Common myeloid progenitor, CD34-positive (primary cell): ENCODE measurements around the gene GALNT8. TPM values are rescaled to one million over a fixed set of nuclear protein-coding genes. Genes with fewer than 3 reads are reported as not detected.

Experiments used
- CTCF ChIA-PET: fragments of 350-600 bp; sonication (Branson Sonifier 250); formaldehyde crosslinking; loops from one replicate; lab custom pipeline; 2021; ENCODE audit warnings: antibody characterized with exemption; lab: Charles Lee
- POLR2A ChIA-PET: fragments of 350-600 bp; sonication (Branson Sonifier 250); formaldehyde crosslinking; loops from one replicate; lab custom pipeline; 2021; ENCODE audit warnings: antibody characterized with exemption; lab: Charles Lee
- DNase-seq, 3 donors: peaks; one replicate each; pipeline versions ENCODE4 v3.0.0 to v3.0.0-alpha.2; 2013
- H3K27ac ChIP-seq, 2 experiments: 1 replicate in 1 of 2; 2 replicates in 1 of 2; pipeline ENCODE4 v1.7.0; 2013; ENCODE audit warnings: inconsistent platforms in 2 of 2, low read length in 2 of 2, mild to moderate bottlenecking in 2 of 2, low read depth in 1 of 2, moderate library complexity in 1 of 2; ENCODE audit not compliant: severe bottlenecking in 2 of 2, insufficient read depth in 1 of 2, poor library complexity in 1 of 2
- H3K27me3 ChIP-seq, 5 experiments: replicated peaks in 2 of 5; 1 replicate in 3 of 5; 2 replicates in 2 of 5; pipeline versions ENCODE4 v1.6.1 to v1.7.0; 2013; ENCODE audit warnings: low read length in 4 of 5, mild to moderate bottlenecking in 2 of 5, moderate library complexity in 2 of 5, inconsistent platforms in 1 of 5; ENCODE audit not compliant: insufficient read depth in 5 of 5, control insufficient read depth in 4 of 5
- H3K36me3 ChIP-seq, 4 experiments: 1 replicate in 2 of 4; 2 replicates in 2 of 4; pipeline versions ENCODE4 v1.6.1 to v1.7.0; 2013; ENCODE audit warnings: low read length in 3 of 4, control low read depth in 1 of 4, mild to moderate bottlenecking in 1 of 4; ENCODE audit not compliant: control insufficient read depth in 4 of 4, insufficient read depth in 4 of 4
- H3K4me1 ChIP-seq, 4 experiments: 1 replicate in 3 of 4; 2 replicates in 1 of 4; pipeline versions ENCODE4 v1.6.1 to v1.7.1; 2013; ENCODE audit warnings: low read length in 3 of 4, mild to moderate bottlenecking in 3 of 4, control low read depth in 1 of 4, inconsistent platforms in 1 of 4, moderate library complexity in 1 of 4; ENCODE audit not compliant: control insufficient read depth in 4 of 4, insufficient read depth in 4 of 4; ENCODE audit errors: control extremely low read depth in 1 of 4
- H3K4me3 ChIP-seq, 7 experiments: 1 replicate in 4 of 7; 2 replicates in 3 of 7; pipeline versions ENCODE4 v1.5.1 to v1.7.0; 2013; ENCODE audit warnings: mild to moderate bottlenecking in 7 of 7, low read length in 6 of 7, moderate library complexity in 6 of 7, inconsistent platforms in 2 of 7, low read depth in 2 of 7, control low read depth in 1 of 7; ENCODE audit not compliant: insufficient read depth in 4 of 7, control insufficient read depth in 1 of 7; ENCODE audit errors: extremely low read depth in 1 of 7
- H3K9me3 ChIP-seq, 5 experiments: 1 replicate in 4 of 5; 2 replicates in 1 of 5; pipeline versions ENCODE4 v1.6.1 to v1.7.1; 2013; ENCODE audit warnings: low read length in 4 of 5, mild to moderate bottlenecking in 2 of 5, inconsistent platforms in 1 of 5, low read depth in 1 of 5, moderate library complexity in 1 of 5; ENCODE audit not compliant: control insufficient read depth in 4 of 5, insufficient read depth in 2 of 5; ENCODE audit errors: control extremely low read depth in 1 of 5
- WGBS: methylation state at CpG from one replicate; pipeline ENCODE4 v1.1.5; 2013; ENCODE audit not compliant: insufficient coverage; 5-methylcytosine and 5-hydroxymethylcytosine counted together
- polyA plus RNA-seq: library from polyadenylated mRNA; unstranded; fragments of 120-200 nt; gene quantifications from one replicate; pipeline ENCODE4 v1.2.1, GENCODE V29; 2013

The GALNT8 gene, protein sequence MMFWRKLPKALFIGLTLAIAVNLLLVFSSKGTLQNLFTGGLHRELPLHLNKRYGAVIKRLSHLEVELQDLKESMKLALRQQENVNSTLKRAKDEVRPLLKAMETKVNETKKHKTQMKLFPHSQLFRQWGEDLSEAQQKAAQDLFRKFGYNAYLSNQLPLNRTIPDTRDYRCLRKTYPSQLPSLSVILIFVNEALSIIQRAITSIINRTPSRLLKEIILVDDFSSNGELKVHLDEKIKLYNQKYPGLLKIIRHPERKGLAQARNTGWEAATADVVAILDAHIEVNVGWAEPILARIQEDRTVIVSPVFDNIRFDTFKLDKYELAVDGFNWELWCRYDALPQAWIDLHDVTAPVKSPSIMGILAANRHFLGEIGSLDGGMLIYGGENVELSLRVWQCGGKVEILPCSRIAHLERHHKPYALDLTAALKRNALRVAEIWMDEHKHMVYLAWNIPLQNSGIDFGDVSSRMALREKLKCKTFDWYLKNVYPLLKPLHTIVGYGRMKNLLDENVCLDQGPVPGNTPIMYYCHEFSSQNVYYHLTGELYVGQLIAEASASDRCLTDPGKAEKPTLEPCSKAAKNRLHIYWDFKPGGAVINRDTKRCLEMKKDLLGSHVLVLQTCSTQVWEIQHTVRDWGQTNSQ
- polyA plus RNA-seq, result 1.5 TPM

DNA sequence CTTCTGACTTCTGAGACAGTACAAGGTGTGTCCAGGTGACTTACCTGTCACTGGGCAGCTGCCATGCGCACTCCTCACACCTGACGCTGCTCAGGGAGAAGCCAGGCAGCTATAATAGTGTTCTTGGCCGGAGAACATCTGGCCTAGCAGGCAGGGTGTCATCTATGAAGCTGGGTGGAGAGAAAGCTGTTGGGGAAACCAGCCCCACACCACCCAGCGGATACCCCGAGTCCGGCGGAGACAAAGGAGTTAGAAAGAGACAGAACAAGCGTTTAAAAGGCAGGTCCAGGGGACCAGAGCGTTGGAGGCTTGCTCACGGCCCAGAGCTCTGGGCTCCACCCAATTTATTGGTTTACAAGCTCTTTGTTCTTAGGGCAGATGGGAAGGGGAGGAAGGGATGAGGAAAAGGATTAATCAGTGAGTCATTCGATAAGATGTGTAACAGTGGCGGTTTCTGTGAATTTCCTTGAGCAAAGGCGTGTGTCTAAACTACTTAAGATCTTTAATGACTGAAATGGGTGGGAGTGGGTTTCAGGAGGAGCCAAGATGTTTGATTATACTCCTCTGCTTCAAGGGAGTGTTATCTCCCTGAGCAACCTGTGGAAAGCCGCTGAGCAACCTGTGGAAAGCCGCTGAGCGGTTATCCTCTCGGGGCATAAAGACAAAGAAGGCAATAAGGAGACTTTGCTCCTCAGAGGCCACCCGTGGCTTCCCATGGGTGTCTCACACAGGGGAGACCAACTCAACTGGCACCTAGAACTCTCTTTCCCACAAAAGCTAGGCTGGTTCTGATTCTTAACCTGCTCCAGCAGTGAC is at the start of gene GALNT8:
Gene GALNT8 (plus strand): TSS at position 580 of the 816 bp plus-strand sequence. CDS start 278 bp downstream, outside the sequence.
- Histone ChIP-seq H3K27ac (no peak within 1 kb of the TSS), H3K27me3 (peaks cover 8 to 40% (median 24%) of the 10 kb centered on the region in 5 experiments), H3K4me3 (no peak within 1 kb of the TSS), H3K36me3 (no peaks in the 10 kb centered on the region), H3K9me3 (no peaks in the 10 kb centered on the region), H3K4me1 (no peaks in the 10 kb centered on the region)
- CTCF ChIA-PET, result interaction anchor here (1.3 kb wide), 1 partner anchor 38 kb away, joined by 3 read pairs; no protein-coding TSS in a partner anchor
- POLR2A ChIA-PET, result no interaction called here
- 87% methylated on average over 15 of the region's 18 CpGs for WGBS
- no peak for DNase-seq

DNA sequence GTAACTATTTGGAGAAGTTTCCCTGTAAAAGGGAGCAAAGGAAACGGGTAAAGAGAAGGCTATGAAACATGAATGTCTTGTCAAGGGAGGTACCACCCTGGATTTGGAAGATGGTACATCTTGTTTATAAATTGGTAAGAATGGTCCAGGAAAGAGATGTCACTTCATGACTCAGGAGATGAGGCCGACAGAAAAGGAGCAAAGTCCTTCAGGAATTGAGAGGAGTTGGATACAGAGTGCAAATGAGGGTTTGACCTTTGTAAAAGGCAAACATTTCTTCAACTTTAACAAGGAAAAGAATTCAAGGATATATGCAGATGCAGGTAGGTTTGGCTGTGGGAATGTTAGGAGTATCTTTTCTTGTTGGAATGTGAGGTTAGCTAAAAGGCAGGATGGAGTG is 40.5 kb upstream of the GALNT8 start:
- Histone ChIP-seq H3K36me3 (peaks cover 11 to 35% (median 22%) of the 10 kb centered on the region in 4 experiments), H3K27me3 (no peaks in the 10 kb centered on the region), H3K27ac (no peak overlapping the region), H3K4me3 (no peak overlapping the region), H3K9me3 (no peaks in the 10 kb centered on the region), H3K4me1 (no peaks in the 10 kb centered on the region)
- no peak for DNase-seq
- ChIA-PET POLR2A (no interaction called here), CTCF (no interaction called here)
- 100% methylated on average over 2 of the region's 2 CpGs for WGBS

DNA sequence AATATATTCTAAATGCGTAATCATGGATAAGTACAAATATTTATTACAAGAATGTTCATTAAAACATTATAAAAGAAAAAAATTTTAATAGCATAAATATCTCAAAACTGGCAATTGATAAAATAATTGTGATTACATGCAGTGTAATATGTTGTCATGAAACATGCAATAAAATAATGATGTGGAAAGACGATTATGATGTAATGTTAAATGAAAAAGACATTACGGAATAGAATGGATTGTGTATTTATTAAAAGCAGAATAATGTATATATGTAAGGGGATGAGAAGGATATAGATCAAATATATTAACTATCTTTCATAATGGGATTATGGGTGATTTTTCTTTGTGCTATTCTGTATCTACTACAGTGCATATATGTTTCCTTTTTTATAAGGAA is 38.5 kb upstream of the GALNT8 start:
- H3K4me1 ChIP-seq, result no peaks in the 10 kb centered on the region
- CTCF ChIA-PET, result no interaction called here
- H3K36me3 ChIP-seq, result peaks cover 11 to 52% (median 39%) of the 10 kb centered on the region in 4 experiments
- POLR2A ChIA-PET, result no interaction called here
- 80% methylated on average over 1 of the region's 3 CpGs for WGBS
- no peaks in the 10 kb centered on the region for H3K27me3 ChIP-seq
- H3K27ac ChIP-seq, result no peak overlapping the region
- H3K4me3 ChIP-seq, result no peak overlapping the region
- no peaks in the 10 kb centered on the region for H3K9me3 ChIP-seq
- DNase-seq, result no peak

DNA sequence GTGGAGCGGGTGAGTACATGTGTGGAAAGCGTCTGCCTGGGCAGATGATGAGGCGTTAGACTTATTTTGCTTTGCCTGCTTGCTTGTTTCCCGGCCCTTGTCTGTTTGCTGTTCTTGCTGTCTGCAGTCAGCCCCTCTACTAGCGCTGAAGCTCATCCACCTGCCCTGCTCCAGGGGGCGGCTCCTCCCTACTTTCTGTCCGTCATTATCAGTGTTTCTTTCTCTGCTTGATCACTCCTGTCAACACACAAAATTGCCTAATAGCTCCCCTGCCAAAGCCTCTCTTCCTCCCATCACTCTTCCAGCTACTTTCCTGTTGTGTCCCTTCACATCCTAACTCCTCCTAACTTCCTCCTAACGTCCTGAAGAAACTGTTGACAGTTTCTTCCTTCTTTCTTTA is 34.9 kb upstream of the GALNT8 start:
- CTCF ChIA-PET, result interaction anchor here (1.0 kb wide), 2 partner anchors 10 to 178 kb away, joined by 3 read pairs; no protein-coding TSS in a partner anchor
- Histone ChIP-seq H3K4me1 (no peaks in the 10 kb centered on the region), H3K9me3 (no peaks in the 10 kb centered on the region), H3K4me3 (no peak overlapping the region), H3K36me3 (peaks cover 12 to 64% (median 51%) of the 10 kb centered on the region in 4 experiments), H3K27me3 (no peaks in the 10 kb centered on the region), H3K27ac (no peak overlapping the region)
- WGBS, result 95% methylated on average over 7 of the region's 8 CpGs
- DNase-seq, result no peak
- POLR2A ChIA-PET, result no interaction called here

DNA sequence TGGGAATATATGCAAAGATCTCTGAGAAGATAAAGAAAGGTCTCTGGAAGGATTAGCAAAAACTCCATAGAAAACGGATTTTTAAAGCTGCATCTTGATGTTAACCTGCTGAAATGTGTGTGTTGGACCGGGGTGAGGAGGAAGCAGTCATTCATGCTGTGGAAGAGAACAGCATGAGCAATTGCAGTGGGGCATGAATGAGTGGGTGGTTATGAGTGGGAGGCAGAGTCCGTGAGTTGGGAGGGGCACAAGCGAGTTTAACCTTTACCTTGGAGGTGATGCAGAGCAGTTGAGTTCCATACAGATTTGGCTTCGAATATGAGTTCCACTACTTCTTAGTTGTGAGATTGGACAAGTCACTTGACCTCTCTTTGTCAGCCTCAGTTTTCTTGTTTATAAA is 29.4 kb upstream of the GALNT8 start:
- POLR2A ChIA-PET, result no interaction called here
- WGBS, result 97% methylated on average over 5 of the region's 5 CpGs
- CTCF ChIA-PET, result no interaction called here

DNA sequence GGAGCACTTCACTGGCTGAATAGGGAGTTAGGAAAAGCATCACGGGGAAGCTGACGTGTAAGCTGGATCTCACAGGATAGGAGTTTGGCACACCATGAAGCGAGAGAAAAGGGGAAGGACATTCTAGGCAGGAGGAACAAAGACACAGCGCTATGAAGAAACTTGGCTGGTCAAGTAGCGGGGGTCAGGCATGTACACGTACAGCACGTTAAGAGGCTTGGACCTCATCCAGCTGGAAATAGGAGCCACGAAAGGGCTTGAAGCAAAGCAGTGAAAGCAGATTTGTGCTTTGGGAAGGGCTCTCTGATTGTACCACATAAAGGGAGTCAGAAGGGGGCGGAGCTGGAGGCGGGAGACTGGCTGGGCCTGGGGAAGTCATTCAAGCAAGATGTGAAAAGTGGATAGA is 19.6 kb upstream of the GALNT8 start:
- H3K27me3 ChIP-seq, result peaks cover 0 to 2% (median 0%) of the 10 kb centered on the region in 5 experiments
- WGBS, result 85% methylated on average over 10 of the region's 10 CpGs
- H3K4me1 ChIP-seq, result no peaks in the 10 kb centered on the region
- no peak for DNase-seq
- CTCF ChIA-PET, result no interaction called here
- H3K9me3 ChIP-seq, result no peaks in the 10 kb centered on the region
- POLR2A ChIA-PET, result no interaction called here
- no peaks in the 10 kb centered on the region for H3K36me3 ChIP-seq
- no peak overlapping the region for H3K27ac ChIP-seq
- no peak overlapping the region for H3K4me3 ChIP-seq

More for the DNA sequence above, 29.4 kb upstream of the GALNT8 start:
- Histone ChIP-seq H3K27ac (no peak overlapping the region), H3K4me1 (no peaks in the 10 kb centered on the region), H3K27me3 (no peaks in the 10 kb centered on the region), H3K9me3 (no peaks in the 10 kb centered on the region), H3K36me3 (peaks cover 4 to 35% (median 22%) of the 10 kb centered on the region in 4 experiments), H3K4me3 (no peak overlapping the region)
- no peak for DNase-seq
